Right lung (tissue), 10 donors: ENCODE results near the gene CXCL12. TPM values are rescaled to one million over a fixed set of nuclear protein-coding genes. Genes with fewer than 3 reads are reported as not detected.

Experiments
- DNase-seq, 2 donors: peaks; one replicate each; pipeline ENCODE4 v3.0.0-alpha.2; 2013
- long read RNA-seq, 8 donors: transcript quantifications; one replicate each; lab custom pipeline, GENCODE V29; 2026
- polyA plus RNA-seq, 5 donors: library from polyadenylated mRNA; unstranded; fragments of 120-200 nt; gene quantifications; one replicate each; pipeline versions ENCODE4 v1.2.1 to v1.2.3, GENCODE V29; 2013; ENCODE audit warnings: inconsistent platforms in 1 of 5, low replicate concordance in 1 of 5; ENCODE audit not compliant: insufficient read length in 5 of 5, insufficient read depth in 1 of 5

CXCL12 gene
- 100 to 1,000 TPM; 169 to 244 (median 196) TPM for polyA plus RNA-seq
- long read RNA-seq, donor 1, transcript CXCL12-203 (4 exons, 3,532 nt) = minor isoform, 21 of 221 reads
- long read RNA-seq, donor 1, transcript CXCL12-201 (3 exons, 1,857 nt) = major isoform, 169 of 221 reads
- long read RNA-seq, donor 1, transcript CXCL12-207 (2 exons, 596 nt) = minor isoform, 19 of 221 reads
- long read RNA-seq, donor 1, partial matches to known transcripts = 9 of 221 reads
- long read RNA-seq, donor 1, other reads (novel, unspliced or antisense) = 0 of 221 reads
- long read RNA-seq, donor 2, transcript CXCL12-203 (4 exons, 3,532 nt) = minor isoform, 14 of 91 reads
- long read RNA-seq, donor 2, transcript CXCL12-202 (4 exons, 470 nt) = minor isoform, 6 of 91 reads
- long read RNA-seq, donor 2, transcript CXCL12-201 (3 exons, 1,857 nt) = major isoform, 69 of 91 reads
- long read RNA-seq, donor 2, partial matches to known transcripts = 0 of 91 reads
- long read RNA-seq, donor 2, other reads (novel, unspliced or antisense) = 0 of 91 reads
- long read RNA-seq, donor 3, transcript CXCL12-201 (3 exons, 1,857 nt) = major isoform, 92 of 116 reads
- long read RNA-seq, donor 3, transcript CXCL12-203 (4 exons, 3,532 nt) = minor isoform, 18 of 116 reads
- long read RNA-seq, donor 3, transcript CXCL12-207 (2 exons, 596 nt) = minor isoform, 6 of 116 reads
- long read RNA-seq, donor 3, partial matches to known transcripts = 0 of 116 reads
- long read RNA-seq, donor 3, other reads (novel, unspliced or antisense) = 0 of 116 reads
- long read RNA-seq, donor 4, transcript CXCL12-201 (3 exons, 1,857 nt) = major isoform, 70 of 84 reads
- long read RNA-seq, donor 4, transcript CXCL12-203 (4 exons, 3,532 nt) = minor isoform, 9 of 84 reads
- long read RNA-seq, donor 4, partial matches to known transcripts = 0 of 84 reads
- long read RNA-seq, donor 4, other reads (novel, unspliced or antisense) = 0 of 84 reads
- long read RNA-seq, donor 5, transcript CXCL12-201 (3 exons, 1,857 nt) = major isoform, 109 of 156 reads
- long read RNA-seq, donor 5, transcript CXCL12-207 (2 exons, 596 nt) = minor isoform, 14 of 156 reads
- long read RNA-seq, donor 5, transcript CXCL12-202 (4 exons, 470 nt) = minor isoform, 5 of 156 reads
- long read RNA-seq, donor 5, transcript CXCL12-203 (4 exons, 3,532 nt) = minor isoform, 26 of 156 reads
- long read RNA-seq, donor 5, partial matches to known transcripts = 0 of 156 reads
- long read RNA-seq, donor 5, other reads (novel, unspliced or antisense) = 0 of 156 reads
- long read RNA-seq, donor 6, transcript CXCL12-203 (4 exons, 3,532 nt) = minor isoform, 11 of 153 reads
- long read RNA-seq, donor 6, transcript CXCL12-202 (4 exons, 470 nt) = minor isoform, 7 of 153 reads
- long read RNA-seq, donor 6, transcript CXCL12-207 (2 exons, 596 nt) = minor isoform, 11 of 153 reads
- long read RNA-seq, donor 6, transcript CXCL12-201 (3 exons, 1,857 nt) = major isoform, 119 of 153 reads
- long read RNA-seq, donor 6, partial matches to known transcripts = 5 of 153 reads
- long read RNA-seq, donor 6, other reads (novel, unspliced or antisense) = 0 of 153 reads
- long read RNA-seq, donor 7, transcript CXCL12-201 (3 exons, 1,857 nt) = major isoform, 110 of 139 reads
- long read RNA-seq, donor 7, transcript CXCL12-202 (4 exons, 470 nt) = minor isoform, 6 of 139 reads
- long read RNA-seq, donor 7, transcript CXCL12-203 (4 exons, 3,532 nt) = minor isoform, 20 of 139 reads
- long read RNA-seq, donor 7, partial matches to known transcripts = 0 of 139 reads
- long read RNA-seq, donor 7, other reads (novel, unspliced or antisense) = 0 of 139 reads
- long read RNA-seq, donor 8, transcript CXCL12-203 (4 exons, 3,532 nt) = minor isoform, 12 of 74 reads
- long read RNA-seq, donor 8, transcript CXCL12-207 (2 exons, 596 nt) = minor isoform, 8 of 74 reads
- long read RNA-seq, donor 8, transcript CXCL12-201 (3 exons, 1,857 nt) = major isoform, 51 of 74 reads
- long read RNA-seq, donor 8, partial matches to known transcripts = 0 of 74 reads
- long read RNA-seq, donor 8, other reads (novel, unspliced or antisense) = 0 of 74 reads

- peak; percentile 42 to 45 for DNase-seq
Measured at GRCh38 chr10:44385026-44385695, at the start of gene CXCL12. Gene CXCL12, minus strand, starts transcription at chr10:44385097. Its CDS starts 92 bp downstream, at chr10:44385005.

GRCh38 chr10:44427479-44427878 lies 42.6 kb upstream of the CXCL12 start:
- DNase-seq = no peak

GRCh38 chr10:44427037-44427436 lies 42.1 kb upstream of the CXCL12 start:
- no peak for DNase-seq

GRCh38 chr10:44426247-44427034 lies 41.5 kb upstream of the CXCL12 start:
- no peak for DNase-seq

- DNase-seq = no peak
Measured at GRCh38 chr10:44425466-44425865, 40.6 kb upstream of the CXCL12 start.

GRCh38 chr10:44424957-44425356 lies 40.1 kb upstream of the CXCL12 start:
- DNase-seq = peak; percentile 74 to 79

- no peak for DNase-seq
Measured at GRCh38 chr10:44424298-44424697, 39.4 kb upstream of the CXCL12 start.

- DNase-seq = no peak
Measured at GRCh38 chr10:44422570-44423101, 37.7 kb upstream of the CXCL12 start.

GRCh38 chr10:44422153-44422552 lies 37.3 kb upstream of the CXCL12 start:
- no peak for DNase-seq

GRCh38 chr10:44419790-44420549 lies 35.1 kb upstream of the CXCL12 start:
- DNase-seq = no peak

GRCh38 chr10:44418637-44419036 lies 33.7 kb upstream of the CXCL12 start:
- no peak for DNase-seq

GRCh38 chr10:44417761-44418160 lies 32.9 kb upstream of the CXCL12 start:
- no peak for DNase-seq

GRCh38 chr10:44416936-44417335 lies 32.0 kb upstream of the CXCL12 start:
- DNase-seq = no peak

GRCh38 chr10:44416021-44416771 lies 31.3 kb upstream of the CXCL12 start:
- DNase-seq = no peak

GRCh38 chr10:44415121-44415520 lies 30.2 kb upstream of the CXCL12 start:
- no peak for DNase-seq

GRCh38 chr10:44413416-44413815 lies 28.5 kb upstream of the CXCL12 start:
- DNase-seq = no peak

- no peak for DNase-seq
Measured at GRCh38 chr10:44411251-44411650, 26.4 kb upstream of the CXCL12 start.
